Stimulated activated CD8-positive, alpha-beta memory T cell treated with anti-CD3 and anti-CD28 coated beads, Interleukin-15, amount 100 ng/mL, for 48 hours (primary cell): ENCODE measurements around the gene SELENOI.
"Not testable (repeated sequence)": the region's sequence is repeated elsewhere in the genome, so short reads cannot be mapped to it uniquely, and the experiment has no call there.

Experiments used
- DNase-seq, 2 donors: peaks; one replicate each; pipeline ENCODE4 v3.0.0-alpha.2; 2020; ENCODE audit warnings: low read depth in 2 of 2

Gene SELENOI, protein sequence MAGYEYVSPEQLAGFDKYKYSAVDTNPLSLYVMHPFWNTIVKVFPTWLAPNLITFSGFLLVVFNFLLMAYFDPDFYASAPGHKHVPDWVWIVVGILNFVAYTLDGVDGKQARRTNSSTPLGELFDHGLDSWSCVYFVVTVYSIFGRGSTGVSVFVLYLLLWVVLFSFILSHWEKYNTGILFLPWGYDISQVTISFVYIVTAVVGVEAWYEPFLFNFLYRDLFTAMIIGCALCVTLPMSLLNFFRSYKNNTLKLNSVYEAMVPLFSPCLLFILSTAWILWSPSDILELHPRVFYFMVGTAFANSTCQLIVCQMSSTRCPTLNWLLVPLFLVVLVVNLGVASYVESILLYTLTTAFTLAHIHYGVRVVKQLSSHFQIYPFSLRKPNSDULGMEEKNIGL

DNA sequence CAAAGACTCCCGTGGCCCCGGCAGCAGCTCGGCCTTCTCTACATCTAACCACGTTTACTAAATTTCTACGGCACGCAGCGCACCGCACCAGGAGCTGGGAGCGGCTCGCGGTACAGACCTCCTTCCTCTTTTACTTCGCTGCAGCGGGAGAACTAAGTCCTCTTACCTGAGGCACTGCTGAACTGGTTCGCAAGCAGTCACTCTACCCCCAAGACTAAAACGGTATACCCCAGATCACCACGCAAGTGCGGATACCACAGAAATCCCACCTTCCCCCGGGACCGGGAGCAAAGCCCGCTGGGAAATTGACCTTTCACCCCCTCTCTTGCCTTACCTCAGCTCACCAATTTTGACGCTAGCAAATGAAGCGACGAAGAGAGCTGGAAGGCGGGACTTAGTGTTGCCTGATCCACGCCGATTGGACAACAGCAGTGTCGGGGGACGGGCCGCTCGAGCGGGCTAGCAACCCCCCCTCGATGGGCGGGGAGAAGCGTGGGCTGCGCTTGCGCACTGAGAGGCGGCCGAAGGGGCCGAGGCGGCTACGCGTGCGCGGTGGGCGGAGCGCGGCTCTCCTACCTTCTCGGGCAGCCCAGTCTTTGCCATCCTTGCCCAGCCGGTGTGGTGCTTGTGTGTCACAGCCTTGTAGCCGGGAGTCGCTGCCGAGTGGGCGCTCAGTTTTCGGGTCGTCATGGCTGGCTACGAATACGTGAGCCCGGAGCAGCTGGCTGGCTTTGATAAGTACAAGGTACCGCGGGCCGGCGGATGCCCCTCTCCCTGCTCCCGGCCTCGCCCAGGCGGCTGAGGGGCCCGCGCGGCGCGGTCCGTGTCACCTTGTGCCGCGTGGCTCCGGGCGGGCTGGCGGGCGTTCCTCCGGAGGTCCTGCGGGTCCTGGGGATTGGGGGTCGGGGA is at the start of gene SELENOI:
Gene SELENOI, plus strand, starts transcription at position 599 of the 909 bp plus-strand sequence. Its CDS starts 90 bp downstream, at position 689.
- DNase-seq: peak; percentile 99

DNA sequence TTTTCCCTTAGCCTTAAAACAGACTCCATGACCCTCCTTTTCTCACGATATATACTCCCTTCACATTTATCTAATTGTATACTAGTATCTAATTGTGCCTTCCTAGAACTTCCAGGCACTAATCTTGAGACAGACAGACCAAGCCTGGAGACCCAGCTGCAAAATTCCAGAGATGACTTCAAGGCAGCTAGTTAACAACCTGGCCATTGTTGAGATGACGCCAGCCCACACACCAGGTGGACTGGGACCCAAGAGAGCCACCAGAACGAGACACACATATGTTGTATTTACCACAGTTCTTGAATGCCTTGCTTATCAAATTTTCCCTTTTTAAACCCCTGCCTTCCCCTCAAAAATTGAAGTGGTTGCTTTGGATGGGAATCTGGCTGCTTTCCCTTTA is 48.9 kb upstream of the SELENOI start:
- DNase-seq: no peak

DNA sequence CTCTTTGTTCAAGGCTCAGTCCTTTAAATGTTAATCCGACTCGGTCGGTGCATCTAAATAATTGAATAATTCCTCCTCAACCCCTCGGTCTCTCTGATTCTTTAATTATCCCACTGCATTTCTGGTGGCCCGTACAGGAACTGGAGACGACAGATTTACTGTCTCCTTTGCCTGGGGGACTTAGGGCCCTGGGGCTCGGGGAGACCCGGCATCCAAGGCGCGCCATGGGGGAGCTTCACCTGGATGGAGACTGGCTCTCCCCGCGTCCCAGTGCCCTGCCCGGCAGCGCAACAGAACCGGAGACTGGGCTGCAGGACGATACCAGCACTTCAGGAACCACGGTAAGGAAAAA is 47.7 kb upstream of the SELENOI start:
- DNase-seq: no peak

DNA sequence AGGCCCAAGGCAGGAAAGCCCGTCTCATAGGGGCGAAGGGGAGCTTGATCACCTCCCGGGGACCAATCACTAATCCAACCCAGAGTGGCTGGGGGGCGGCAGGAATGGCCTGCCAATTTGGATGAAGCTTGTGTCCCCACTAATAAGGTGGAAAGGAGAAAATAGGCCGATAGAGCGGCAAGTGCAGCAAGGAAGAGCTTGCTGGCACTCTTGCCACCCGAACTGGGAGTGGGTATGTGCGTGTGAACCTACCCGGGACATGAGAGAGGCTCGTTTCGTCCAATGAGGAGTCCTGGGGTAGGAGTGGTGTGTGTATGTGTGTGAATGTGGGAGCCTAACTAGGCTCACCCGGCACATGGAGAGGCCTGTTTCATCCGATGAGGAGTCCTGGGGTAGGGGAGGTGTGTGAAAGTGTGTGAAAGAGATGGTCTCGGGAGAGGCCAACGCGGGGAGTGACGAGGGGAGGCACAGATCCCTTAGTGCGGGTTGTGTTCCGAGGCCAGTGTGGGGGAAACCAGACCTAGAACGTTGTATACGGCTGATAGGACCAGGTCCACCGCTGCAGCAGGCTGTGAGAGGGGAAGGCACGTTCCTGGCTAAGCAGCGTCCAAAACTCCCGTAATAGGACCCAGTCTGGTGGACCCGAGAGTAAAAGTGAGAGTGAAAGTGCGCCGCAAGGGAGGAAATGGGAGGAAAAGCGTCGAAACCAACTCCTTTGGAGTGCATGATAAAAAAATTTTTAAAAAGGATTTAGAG is 47.1 kb upstream of the SELENOI start:
- DNase-seq: no peak

DNA sequence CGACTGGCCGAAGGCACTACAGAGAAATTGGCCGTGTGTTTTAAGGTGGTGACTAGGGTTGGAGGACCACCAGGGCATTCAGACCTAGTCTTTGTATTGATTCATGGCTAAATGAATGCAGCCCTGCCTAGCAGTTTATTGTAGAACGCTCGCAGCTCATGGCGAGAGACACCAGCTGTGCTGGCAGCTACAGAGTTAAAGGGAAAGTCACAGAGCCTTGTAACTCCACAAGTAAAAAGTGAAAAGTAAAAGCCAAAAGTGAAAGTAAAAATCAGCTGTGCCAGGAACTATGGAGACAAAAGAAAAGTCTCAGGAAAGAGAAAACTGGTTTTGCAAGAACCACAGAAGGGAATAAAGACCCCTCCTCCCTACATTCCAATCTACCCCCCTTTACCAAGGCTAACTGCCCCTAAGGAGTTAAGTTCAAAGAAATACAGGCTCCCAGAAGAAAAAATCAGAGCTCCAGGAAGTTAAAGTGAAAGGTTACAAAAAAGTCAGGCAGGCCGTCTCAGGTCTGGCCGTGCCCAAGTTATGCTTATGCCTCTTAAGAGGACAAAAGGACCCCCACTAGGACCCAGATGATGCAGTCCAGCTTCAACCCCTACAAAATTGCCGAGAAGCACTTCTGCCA is 46.4 kb upstream of the SELENOI start:
- no peak for DNase-seq

DNA sequence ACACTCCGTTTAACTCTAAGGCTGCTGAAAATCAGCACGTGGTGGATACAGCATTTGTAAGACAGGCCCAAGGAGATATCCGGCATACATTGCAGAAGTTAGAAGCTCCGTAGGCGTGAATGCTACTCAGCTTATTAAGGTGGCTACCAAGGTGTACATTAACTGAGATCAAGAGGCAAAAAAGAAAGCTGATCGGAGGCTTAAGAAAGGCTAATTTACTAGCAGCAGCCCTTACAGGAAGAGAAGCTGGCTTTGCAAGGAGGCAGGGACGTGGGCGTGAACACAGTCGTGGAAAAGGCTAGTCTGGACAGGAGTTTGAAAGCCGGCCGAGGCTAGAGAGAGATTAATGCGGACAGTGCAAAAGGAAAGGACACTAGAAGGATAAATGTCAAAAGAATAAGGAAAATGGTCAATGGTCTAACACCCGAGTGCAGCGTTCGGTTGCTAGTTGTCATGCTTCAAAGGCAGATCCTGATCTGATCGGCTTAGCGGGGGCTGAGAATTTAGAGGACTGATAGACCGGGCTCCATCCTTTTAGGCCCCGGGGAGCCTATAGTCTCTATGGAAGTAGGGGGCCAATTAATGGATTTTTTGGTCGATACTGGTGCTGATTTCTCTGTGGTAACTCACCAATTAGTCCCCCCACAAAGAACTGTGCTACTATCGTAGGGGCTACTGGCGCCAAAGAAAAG is 45.6 kb upstream of the SELENOI start:
- DNase-seq: no peak

DNA sequence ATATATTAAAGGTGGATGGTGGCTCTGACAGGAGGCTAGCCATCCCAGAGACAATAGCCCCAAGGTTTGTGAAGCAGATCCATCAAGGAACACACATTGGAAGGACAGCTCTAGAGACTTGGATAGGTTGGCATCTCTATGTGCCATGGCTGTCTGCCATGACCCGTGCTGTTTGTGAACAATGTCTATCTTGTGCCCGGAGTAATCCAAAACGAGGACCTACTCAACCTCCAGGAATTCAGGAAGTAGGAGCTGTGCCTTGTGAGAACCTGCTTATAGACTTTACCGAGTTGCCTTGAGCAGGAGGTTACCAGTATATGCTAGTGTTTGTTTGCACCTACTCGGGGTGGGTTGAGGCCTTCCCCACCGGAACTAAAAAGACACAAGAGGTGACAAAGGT is 43.1 kb upstream of the SELENOI start:
- no peak for DNase-seq

DNA sequence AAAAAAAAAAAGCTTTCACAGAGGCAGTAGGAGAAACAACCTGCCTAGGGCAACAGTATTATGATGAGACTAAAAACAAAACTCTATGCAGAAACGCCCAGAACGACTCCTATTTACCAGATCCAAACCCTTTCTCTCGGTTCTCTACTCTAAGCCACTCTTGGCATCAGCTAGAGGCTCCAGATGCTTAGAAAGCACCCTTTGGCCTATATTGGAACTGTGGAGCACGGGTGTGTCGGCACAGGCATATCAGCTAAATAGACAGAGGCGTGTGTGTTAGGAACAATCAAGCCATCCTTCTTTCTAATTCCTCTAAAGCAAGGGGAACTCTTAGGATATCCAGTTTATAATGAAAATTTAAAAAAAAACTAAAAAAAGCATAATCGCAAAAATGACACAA is 40.8 kb upstream of the SELENOI start:
- not testable (repeated sequence) for DNase-seq

DNA sequence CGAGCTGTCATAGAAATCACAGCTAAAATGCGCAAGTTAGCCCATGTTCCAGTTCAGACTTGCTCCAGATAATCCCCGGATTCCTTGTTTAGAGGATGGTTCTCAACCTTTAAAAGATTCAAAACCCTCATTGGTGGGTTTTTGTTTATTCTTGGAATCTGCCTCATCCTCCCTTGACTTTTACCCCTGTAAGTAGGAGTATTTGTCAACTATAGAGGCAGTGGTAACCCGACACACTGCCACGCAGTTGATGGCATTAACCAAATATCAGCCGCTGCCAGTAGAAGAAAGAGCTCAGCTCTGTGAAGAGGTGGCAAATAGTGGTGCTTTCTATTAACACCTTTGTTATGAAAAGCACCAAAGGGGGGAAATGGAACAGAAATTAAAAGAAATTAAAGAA is 40.4 kb upstream of the SELENOI start:
- DNase-seq: no peak

DNA sequence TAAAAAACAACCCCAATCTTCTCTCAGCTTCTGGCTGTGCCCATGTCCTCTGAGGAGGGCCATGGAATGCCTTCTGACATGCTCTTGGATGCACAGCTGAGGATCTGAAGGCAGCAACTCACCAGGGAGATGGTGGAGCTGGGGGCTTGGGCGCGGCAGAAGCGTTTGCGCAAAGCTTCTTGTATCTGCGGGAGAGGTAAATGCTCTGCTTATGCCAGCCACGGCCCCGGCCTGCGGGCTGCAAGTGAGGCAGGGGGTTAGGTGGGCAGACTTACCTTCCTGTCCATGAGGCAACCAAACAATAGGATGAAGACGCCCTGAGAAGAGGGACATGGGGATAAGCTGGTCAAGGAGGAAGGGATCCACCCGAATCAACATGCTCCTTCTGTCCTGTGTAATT is 36.0 kb upstream of the SELENOI start:
- DNase-seq: no peak

DNA sequence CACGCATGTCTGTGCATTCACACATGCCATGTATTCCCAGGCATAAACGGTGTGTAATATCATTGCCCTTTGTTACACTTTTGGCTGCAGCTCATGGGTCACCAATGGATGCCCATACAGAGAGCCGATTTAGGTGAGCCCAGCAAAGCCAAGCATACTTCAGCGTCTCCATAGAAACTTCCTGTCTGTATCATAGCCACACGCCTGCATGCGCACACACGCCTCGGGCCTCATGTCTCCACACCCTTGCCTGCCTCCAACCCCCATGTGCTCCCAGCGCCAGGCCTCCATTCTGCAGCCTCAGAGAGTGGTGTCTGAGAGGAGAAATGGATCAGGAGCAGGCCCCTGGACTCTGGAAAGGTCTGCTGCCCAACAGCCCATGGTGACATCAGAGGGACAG is 33.5 kb upstream of the SELENOI start:
- DNase-seq: no peak

DNA sequence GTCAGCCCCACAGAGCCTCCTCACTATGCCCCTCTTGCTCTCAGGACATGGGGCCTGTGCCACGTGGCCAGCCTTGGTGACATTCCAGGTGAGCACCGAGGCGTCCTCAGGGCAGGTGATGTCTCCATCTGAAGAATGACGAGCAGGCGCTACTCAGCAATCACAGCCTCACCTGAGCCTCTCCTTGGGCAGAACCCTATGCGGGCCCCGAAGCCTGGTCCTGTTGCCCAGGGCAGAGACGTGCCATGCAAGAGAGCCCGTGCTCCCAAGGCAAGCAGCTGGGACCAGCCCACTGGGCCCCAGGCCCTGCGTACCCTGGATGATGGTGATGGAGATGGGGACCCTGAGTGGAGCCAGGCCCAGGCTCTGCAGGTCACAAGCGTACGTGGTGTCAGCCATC is 32.5 kb upstream of the SELENOI start:
- no peak for DNase-seq

DNA sequence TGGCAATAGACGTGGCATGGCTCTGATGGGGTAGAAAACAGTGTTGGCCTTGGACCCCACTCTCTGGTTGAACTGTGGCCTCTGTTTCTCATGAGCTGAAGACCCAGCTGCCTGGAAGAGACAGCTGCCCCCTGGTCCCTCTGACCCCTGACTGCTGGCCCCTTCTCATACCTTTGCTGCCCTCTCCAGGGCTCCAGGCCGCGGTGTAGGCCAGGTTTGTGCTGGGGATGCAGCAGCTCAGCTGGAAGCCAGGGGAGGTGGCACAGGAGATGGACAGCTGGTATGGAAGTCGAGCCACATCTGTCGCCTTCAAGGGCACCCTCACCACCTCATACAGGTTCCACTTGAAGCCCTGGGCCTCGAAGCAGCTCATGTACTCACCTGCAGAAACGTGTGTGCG is 31.7 kb upstream of the SELENOI start:
- DNase-seq: no peak

DNA sequence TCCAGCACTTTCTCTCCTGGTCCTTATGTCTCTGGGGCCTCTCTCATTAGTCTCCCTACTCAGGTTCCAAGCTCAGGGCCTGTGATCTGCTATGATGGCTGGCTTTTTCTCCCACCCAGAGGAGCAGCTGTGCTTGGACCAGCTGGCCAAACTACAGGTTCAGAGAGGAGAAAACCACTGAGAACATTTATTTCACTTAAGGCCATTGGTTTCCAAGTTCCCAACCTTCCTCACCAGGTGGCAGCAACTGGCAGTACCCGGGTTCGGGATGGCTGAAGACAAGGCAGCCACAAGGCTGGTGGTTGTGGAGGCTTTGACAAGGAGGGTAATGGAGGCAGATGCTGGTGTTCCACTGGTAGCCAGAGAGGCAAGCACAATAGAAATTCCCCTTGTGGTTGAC is 29.9 kb upstream of the SELENOI start:
- no peak for DNase-seq

DNA sequence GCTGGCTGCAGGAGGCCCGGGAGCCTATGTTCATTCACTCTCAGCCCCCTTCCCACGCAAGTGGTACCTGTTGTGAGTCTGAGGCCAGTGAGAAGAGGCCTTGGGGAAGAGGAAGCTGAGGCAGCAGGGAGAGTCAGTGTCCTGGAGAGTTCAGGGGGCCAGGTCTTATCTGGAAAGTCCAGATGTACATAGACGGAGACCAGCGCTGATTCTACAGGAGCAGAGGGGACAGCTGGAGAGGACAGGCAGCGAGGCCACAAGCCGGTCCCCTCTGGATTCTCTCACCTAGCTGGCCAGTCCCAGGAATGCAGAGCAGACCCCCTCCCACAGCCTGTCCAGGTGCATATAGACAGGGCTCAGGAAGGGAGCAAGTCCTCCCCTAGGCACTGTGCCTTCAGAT is 29.1 kb upstream of the SELENOI start:
- DNase-seq: no peak

DNA sequence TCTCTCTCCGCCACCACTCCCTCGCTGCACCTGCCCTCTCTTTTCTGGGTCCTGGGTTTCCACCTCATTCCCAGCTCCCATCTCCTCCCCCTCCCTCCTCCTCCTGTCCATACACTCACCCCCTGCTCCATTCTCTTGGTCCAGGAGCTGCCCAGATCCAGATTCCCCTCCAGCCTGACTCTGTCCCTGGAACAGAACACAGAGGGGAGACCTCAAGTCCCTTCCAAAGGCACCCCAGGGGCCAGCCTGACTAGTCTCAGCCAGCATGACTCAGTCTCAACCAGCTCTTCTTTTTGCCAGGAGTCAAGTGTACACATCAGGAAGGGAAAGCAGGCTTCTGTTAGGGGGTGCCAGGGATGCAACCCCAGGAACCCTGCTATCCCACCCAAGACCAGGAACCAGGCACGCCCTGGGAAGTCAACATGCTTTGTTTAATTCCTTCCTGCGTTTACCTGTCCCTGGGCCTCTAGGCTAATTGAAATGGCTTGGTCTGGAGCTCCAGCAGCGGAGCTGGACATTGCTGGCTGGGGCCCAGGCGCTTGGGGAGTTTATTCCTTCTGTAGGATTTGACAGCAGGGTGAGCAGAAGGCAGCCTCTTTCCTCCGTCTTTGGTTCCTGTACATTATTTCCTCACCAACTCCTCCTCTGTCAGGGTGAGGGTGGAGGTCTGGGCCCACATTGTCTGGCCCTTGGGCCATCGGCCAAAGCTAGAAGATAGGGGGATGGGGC is 28.4 kb upstream of the SELENOI start:
- no peak for DNase-seq

DNA sequence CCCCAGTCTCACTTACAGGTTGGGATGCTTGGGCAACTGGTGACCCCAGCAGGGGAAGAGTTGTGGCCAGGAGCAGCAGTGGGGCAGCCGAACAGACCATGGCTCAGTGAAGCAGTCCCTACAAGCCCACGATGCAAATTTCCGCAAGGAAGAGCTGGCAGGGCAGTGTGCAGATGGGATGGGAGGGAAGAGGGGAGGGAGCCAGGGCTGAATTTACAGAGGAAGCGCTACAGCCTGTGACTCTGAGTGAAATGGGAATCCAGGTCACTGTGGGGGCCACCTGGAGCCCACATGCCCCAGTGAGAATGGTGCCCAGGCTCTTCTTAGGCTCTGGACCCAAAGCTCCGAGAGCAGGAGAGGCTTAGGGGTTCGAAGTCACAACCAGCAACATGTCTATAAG is 27.0 kb upstream of the SELENOI start:
- DNase-seq: no peak

DNA sequence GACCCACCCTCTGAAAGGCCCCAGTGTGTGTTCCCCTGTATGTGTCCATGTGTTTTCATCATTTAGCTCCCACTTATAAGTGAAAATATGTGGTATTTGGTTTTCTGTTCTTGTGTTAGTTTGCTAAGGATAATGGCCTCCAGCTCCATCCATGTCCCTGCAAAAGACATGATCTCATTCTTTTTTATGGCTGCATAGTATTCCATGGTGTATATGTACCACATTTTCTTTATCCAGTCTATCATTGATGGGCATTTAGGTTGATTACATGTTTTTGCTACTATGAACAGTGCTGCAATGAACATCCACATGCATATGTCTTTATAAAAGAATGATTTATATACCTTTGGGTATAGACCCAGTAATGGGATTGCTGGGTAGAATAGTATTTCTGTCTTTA is 21.5 kb upstream of the SELENOI start:
- DNase-seq: not testable (repeated sequence)

DNA sequence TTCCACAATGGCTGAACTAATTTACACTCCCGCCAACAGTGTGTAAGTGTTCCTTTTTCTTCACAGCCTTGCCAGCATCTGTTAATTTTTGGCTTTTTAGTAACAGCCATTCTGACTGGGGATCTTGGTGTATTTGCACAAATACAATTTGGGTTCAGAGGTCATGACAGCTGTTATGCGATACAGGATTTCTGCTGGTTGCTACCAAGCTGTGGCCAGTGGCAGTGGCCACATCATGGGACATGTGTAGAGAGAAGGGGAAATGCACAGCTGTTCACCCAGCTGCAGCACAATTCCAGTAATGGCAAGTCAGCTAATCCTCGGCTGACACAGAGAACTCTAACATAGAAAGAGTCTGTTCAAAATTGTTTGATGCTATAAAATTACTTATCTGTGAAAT is 21.0 kb upstream of the SELENOI start:
- no peak for DNase-seq

DNA sequence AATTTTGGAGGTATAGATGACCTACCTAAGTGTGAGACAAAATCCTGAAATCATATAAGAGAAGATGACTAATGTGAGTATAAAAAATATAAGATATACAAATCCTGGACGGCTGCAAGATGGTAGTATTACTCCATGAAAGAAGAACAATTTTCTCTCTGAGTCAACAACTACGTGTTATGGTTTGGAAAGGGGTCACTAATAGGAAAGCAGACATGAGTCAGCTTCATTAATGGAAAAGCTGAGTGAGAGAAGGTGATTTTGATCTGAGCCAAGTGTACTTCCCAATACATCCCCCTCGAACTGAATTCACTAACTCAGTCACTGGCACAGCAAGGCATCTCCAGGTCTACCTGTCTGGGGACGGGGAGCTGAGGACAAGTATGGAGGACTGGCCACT is 20.1 kb upstream of the SELENOI start:
- no peak for DNase-seq

DNA sequence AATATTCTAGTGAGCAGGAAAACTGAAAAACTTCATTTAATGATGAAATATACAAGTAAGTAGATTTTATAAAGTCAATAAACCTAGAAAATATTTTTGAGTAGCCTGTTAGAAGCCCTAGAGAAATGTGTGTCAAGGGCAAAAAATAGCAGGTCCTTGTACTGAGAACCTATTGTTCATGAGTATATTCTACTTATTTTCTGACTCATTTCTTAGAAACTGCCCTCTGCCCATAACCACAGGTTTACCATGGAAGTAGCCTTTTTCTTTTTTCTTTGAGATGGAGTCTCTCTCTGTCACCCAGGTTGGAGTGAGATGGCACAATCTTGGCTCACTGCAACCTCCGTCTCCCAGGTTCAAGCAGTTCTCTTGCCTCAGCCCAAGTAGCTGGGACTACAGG is 19.4 kb upstream of the SELENOI start:
- DNase-seq: no peak
